Inflammatory macrophage treated with lipopolysaccharide for 4 hours (primary cell): ENCODE data around the gene M1AP.
A peak's percentile ranks its signal among the peaks of the same experiment; 100 is the strongest.
"Not testable (repeated sequence)": the region's sequence is repeated elsewhere in the genome, so short reads cannot be mapped to it uniquely, and the experiment has no call there.

Experiments used
- DNase-seq: peaks from one replicate; pipeline ENCODE4 v3.0.0-alpha.2; 2020

M1AP gene

DNA sequence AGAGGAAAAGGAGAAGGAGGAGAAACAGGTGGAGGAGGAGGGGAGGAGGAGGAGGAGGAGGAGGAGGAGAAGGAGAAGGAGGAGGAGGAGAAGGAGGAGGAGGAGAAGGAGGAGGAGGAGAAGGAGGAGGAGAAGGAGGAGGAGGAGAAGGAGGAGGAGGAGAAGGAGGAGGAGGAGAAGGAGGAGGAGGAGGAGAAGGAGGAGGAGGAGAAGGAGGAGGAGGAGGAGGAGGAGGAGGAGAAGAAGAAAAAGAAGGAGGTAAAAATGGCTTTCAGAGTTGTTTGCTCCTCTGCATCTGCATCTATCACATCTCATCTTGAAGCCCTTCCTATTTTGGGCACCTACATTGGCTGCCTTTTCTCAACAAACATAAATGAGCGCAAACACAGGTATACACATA is 87.1 kb downstream of the M1AP start:
- DNase-seq = not testable (repeated sequence)

DNA sequence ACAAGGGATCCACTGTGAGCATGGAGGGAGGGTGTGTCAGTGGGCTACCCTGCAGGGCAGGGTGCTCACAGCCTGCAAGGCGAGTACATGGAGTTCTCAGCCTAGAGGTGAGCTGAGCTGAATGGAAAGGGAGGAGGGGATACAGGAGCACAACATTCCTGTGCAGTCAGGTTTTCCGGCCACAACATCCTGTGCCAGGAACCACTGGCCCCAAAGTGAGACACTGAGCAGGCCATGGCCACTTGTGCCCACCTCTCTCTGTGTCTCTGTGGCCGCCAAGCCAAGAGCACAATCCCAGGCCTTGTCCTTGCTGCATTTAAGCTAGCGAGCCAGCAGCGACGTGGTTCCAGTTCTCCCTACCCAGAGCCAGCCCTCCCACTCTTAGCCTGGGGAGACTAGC is 87.5 kb downstream of the M1AP start:
- no peak for DNase-seq

DNA sequence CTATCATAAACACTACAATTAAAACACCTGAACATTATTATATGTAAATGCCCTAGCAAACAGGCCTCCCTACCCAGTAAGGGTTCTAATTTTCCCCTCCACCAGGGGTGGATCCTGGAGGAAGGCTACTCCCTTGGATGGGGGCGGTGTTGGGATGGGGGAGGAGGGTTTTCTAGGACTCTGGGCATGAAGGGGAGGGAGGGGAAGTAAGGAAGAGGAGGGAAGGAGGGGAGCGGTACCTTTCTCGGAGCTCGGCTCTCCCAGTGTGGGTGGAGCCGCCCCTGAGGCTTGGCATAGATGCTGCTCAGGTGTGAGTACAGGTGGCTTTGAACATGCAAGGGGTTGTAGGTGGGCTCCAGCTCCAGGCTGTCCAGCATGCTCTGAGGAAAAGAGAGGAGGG is 88.2 kb downstream of the M1AP start:
- DNase-seq = no peak

DNA sequence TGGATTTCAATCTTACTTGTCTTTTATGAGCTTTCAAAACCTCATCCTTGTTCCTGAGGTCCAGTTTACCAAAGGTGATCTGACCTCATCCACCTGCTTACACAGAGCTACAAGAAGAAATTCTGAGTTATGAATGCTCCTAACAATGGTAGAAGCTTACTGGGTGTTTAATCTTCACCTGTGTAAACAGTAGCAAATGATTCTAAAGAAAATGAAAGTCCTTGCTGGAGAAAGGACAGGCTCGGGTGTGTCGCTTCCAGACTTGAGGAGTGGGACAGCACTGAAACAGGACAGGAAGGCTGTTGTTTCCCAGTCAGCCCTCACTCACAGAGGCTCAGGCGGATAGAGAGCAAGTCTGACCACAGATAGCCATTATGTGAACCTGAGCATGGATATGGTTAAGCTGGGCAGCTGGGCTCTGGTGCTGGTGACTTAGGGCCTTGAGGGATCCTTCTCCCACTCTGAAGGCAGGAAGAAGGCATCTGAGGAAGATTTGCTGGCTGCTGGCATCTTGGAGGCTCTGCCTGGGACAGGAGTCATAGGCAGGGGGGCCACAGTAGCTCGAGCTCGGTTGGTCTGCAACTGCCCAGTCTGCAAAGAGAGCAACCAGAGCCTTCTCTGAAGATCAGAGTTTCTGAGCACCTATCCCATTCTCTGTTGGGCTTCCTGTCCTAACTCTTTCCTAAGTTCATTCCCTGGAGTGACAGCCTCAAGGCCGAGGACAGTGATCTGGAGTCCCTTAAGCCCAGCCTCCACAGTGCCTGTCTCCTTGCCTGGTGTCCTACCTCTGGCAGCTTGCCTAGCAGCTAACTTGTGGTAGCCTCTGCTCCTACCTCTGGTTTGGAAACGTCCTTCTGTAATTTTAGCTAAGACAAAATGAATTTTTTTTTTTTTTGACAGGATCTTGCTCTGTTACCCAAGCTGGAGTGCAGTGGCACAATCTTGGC is 89.6 kb downstream of the M1AP start:
- DNase-seq = no peak

DNA sequence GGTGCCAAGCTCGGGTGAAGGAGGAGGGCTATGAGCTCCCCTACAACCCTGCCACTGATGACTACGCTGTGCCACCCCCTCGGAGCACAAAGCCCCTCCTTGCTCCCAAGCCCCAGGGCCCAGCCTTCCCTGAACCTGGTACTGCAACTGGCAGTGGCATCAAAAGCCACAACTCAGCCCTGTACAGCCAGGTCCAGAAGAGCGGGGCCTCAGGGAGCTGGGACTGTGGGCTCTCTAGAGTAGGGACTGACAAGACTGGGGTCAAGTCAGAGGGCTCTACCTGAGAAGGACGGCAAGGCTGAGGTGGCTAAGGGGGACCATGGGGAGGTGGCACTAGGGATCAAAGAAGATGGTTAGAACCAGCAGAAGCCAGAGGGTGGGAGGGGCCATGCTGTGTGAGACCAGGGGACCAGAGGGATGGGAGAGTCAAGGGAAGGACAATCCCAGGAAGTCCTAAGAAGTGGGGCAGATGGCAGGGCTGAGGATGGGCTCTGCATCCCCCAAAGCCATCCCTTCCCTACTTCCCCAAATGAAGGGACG is 91.2 kb downstream of the M1AP start:
- DNase-seq = no peak

DNA sequence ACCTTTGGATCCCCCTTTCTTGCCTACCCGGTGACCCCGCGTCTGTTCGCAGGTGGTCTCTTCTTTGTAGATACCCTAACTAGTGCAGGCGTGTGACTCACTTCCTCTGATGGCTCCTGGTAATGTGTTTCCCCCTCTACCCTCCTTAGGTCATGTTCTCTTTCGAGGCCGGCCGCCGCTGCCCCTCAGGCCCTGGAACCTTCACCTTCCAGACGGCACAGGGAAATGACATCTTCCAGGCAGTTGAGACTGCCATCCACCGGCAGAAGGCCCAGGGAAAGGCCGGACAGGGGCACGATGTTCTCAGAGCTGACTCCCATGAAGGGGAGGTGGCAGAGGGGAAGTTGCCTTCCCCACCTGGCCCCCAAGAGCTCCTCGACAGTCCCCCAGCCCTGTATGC is 92.0 kb downstream of the M1AP start:
- DNase-seq = no peak

GRCh38 chr2:74555610-74556103 is 92.5 kb downstream of the M1AP start:
- DNase-seq = peak; percentile 66

DNA sequence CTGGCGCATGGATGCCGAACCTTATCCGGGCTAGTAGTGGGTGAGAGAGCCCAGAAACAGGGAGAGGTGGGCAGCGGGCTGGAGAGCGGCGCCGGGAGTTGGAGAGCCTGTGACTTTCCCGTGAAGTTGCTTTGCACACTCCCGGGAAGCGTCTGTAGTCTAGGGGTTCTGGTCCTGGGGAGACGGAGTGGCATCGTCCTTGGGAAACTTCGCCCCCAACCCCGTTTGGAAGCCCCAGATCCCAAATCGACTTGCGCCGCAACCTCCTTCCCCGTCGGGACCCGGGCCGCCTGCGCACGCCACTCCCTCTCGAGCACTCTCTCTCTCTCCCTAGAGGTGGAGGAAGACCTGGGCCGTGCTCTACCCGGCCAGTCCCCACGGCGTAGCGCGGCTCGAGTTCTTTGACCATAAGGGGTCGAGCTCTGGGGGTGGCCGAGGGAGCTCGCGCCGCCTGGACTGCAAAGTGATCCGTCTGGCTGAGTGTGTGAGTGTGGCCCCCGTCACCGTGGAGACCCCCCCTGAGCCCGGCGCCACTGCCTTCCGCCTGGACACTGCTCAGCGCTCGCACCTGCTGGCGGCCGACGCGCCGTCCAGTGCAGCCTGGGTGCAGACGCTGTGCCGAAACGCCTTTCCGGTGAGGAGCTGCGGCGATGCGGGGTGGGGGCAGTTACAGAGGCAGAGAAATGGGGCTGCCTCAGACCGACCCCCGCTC is 93.2 kb downstream of the M1AP start:
- DNase-seq = peak; percentile 44

DNA sequence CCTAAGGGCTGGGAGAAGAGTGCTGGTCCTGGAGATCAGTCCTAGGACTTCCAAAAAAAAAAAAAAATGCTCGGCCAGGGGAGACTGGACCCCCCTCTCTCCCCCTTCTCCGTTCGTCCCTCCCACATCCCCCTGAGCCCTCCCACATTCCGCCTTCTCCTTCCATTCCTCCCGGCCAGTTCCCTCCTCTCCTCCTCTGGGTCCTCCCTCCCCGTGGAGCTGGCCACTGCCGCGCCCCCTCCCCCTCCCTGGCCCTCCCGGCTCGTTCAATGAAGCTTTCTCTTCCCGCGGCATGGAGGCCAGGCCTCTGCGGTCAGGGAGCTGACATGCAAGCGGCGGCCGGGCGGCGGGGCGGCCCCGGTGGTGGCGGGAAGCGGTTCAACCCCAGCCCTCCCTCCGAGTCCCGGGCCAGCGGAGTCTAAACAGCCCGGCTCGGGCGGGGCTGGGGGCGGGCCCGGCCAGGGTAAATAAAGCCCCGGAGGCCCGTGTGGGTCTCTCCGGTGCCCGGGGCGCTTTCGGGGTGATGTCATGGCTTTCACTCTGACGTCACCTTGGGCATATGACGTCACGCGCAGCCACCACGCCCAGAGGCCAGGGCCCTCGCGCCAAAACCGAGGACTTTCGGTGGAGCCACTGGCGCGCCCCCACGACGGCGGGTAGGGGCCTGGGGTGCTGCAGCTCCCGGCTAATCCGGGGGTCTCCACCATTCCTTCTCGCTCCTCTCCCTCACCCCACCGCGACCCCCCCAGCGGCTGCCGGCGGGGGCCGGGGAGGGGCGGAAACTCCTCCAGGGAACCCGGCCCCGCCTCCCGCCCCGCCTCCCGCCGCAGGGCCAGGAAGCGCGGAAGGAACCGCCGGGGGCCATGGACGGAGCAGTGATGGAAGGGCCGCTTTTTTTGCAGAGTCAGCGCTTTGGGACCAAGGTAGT is 94.0 kb downstream of the M1AP start, which contains the start of the genes DOK1 and LOXL3:
DOK1 (plus strand) TSS at position 829 of the 928 bp plus-strand sequence; CDS start at position 864, 35 bp downstream.
LOXL3 (minus strand) TSS at position 51 of the 928 bp plus-strand sequence. CDS start 1,308 bp downstream, outside the sequence.
- DNase-seq = peak; percentile 89

GRCh38 chr2:74552914-74553811 is 95.0 kb downstream of the M1AP start:
- DNase-seq = no peak

DNA sequence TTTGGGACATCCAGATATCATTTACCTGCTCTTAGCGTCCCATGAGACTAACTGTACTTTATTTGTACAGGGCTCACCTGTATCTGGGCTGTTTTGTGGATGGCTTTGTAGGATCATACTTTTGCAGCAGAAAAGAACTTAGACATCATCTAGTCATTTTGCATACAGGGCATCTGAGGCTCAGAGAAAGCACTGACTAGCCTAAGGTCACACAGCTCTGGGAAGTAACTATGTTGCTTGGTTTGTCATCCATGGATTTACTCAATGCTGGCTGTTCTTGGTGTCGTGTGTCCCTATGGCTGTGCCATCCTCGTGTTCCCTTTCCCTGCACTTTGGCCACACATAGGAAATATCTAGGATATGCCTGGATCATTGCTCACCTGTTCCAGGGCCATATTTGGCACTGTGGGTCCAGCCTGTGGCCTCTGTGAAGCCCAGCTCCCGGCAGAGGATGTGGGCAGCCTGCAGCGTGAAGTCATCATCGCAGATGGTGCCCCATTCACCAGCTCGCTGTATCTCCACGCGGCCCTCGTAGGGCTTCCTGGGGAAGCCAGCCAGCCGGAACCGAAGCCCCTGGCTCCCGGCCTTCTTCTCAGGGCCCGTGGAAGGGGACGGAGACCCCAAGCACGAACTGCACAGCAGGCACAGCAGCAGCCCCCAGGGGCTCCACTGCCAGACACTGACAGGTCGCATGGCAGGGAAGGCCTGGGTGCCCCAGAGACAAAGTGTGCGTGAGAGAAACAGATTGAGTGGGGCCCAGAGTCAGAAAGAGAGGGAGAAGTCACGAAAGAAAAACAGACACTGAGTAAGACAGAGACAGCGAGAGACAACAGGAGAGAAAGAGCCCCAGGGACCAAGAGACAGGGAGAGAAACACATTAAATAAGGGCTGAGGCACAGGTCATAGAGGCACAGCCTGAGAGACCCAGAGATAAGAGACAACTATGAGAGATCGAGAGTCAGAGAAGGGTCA is 95.9 kb downstream of the M1AP start:
- no peak for DNase-seq

- no peak for DNase-seq
Observed at GRCh38 chr2:74551530-74551929, 96.6 kb downstream of the M1AP start.

GRCh38 chr2:74550231-74550630 is 97.9 kb downstream of the M1AP start:
- DNase-seq = no peak

DNA sequence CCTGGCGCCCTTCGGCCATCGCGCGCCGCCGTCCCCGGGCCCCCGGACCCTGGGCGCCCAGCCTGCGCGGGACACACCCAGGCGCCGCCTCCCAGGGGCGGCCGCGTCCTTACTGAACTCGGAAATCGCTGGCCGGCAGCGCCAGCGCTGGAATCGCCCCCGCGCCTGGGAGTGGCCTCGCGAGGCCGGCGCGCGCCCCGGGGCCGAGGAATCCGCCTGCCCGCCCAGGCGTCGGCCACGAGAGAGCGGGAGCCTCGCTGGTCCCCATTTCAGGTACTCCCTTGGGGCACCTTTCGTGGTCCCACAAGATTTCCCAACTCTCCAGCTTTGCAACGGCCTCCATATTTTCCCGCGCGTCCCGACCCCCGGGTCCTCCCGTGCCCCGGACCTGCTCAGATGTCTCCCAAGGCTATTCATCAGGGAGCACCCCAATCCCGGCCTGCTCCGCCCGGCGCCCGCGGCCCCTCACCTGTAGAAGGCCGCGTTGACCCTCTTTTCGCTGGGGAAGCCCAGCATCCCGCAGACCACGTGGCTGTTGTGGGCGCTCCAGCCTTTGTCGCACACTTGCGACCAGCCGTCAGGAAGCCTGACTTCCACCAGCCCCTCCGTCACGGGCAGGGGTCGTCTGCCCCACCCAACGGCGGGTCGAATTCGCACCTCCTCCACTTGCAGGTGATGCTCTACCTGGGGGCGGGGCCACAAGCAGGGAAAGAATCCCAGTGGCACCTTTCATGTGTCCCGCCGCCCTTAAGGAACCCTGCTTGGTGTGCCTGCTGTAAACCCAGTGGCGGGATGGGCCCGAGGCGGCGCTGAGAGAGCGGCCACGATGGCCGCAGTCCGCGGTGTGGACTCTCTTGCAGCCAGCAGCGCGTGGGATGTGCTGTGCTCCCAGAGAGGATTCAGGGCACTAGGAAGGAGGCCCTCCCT is 99.0 kb downstream of the M1AP start:
- peak; percentile 69 for DNase-seq

- DNase-seq = no peak
Observed at GRCh38 chr2:74548285-74548899, 99.7 kb downstream of the M1AP start.

DNA sequence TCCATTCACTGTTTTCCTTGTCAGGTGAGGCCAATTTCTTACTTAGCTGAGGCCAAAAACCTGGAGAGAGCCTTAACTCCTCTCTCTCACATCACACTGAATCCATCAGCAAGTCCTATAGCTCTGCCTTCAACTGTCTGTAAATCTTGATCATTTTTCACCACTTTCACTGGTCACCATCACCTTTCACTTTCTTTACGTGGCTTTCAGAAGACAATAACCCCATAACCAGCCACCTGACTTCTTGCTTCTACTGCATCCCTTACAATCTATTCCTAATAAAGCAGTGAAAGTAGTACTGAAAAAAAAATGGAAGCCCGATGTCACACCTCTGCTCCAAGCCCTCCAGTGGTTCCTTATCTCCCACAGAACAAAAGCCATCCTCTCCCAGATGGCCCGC is 102.1 kb downstream of the M1AP start:
- no peak for DNase-seq

DNA sequence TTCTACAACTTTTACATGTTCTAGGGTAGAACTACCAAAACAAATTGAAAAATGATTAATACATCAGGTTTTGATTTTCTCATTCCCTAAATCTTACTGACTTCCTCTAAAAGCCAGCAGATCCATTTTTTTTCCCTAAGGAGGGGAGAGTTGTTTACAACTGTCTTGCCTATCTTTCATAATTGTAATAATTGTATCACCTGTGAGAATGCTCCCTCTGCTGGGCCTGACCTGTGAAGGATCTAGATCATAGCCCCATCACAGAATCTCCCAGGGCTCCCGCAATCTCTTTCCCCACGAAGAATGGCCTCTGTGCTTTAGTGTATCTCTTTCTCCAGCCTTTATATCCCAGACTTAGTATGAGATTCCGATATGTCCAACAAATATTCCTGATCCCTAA is 103.5 kb downstream of the M1AP start:
- DNase-seq = no peak

GRCh38 chr2:74542978-74543377 is 105.2 kb downstream of the M1AP start:
- DNase-seq = no peak
